Endometrium (tissue), 2 donors: ENCODE measurements around the gene C16orf78.
"Not testable (repeated sequence)": the region's sequence is repeated elsewhere in the genome, so short reads cannot be mapped to it uniquely, and the experiment has no call there.

Source experiments
- FAIRE-seq: peaks from 2 replicates; lab custom pipeline; 2012; peaks lifted over from hg19 to GRCh38; lab: Jason Lieb, UNC
- donor health status: control.
- donor health status: control.

C16orf78 gene

GRCh38 chr16:49350265-49351095, 23.1 kb upstream of the C16orf78 start:
- FAIRE-seq = no peak

GRCh38 chr16:49351096-49351487, 22.5 kb upstream of the C16orf78 start:
- FAIRE-seq = no peak

- FAIRE-seq = no peak
Measured at GRCh38 chr16:49352892-49353291, 20.7 kb upstream of the C16orf78 start.

GRCh38 chr16:49353680-49354079, 19.9 kb upstream of the C16orf78 start:
- FAIRE-seq = no peak

GRCh38 chr16:49354101-49354500, 19.5 kb upstream of the C16orf78 start:
- FAIRE-seq = no peak

GRCh38 chr16:49354991-49355390, 18.6 kb upstream of the C16orf78 start:
- FAIRE-seq = no peak

GRCh38 chr16:49355933-49356665, 17.5 kb upstream of the C16orf78 start:
- FAIRE-seq = no peak

GRCh38 chr16:49356728-49357488, 16.7 kb upstream of the C16orf78 start:
- FAIRE-seq = no peak

- no peak for FAIRE-seq
Measured at GRCh38 chr16:49359591-49359990, 14.0 kb upstream of the C16orf78 start.

- FAIRE-seq = not testable (repeated sequence)
Measured at GRCh38 chr16:49361731-49362130, 11.9 kb upstream of the C16orf78 start.

- no peak for FAIRE-seq
Measured at GRCh38 chr16:49362230-49362629, 11.4 kb upstream of the C16orf78 start.

GRCh38 chr16:49365711-49366509, 7.7 kb upstream of the C16orf78 start:
- no peak for FAIRE-seq

- no peak for FAIRE-seq
Measured at GRCh38 chr16:49366669-49367068, 6.9 kb upstream of the C16orf78 start.

- no peak for FAIRE-seq
Measured at GRCh38 chr16:49369651-49370611, 3.7 kb upstream of the C16orf78 start.

- no peak for FAIRE-seq
Measured at GRCh38 chr16:49376206-49376605, 2.6 kb downstream of the C16orf78 start.

GRCh38 chr16:49377196-49377755, 3.7 kb downstream of the C16orf78 start:
- FAIRE-seq = no peak

GRCh38 chr16:49378238-49378637, 4.6 kb downstream of the C16orf78 start:
- no peak for FAIRE-seq

GRCh38 chr16:49378816-49379215, 5.2 kb downstream of the C16orf78 start:
- no peak for FAIRE-seq

GRCh38 chr16:49382916-49383315, 9.3 kb downstream of the C16orf78 start:
- FAIRE-seq = no peak

- FAIRE-seq = no peak
Measured at GRCh38 chr16:49395021-49395420, 21.4 kb downstream of the C16orf78 start.
